NT2/D1 (cell line): ENCODE measurements around the gene WASHC4.

Experiments used
- YY1 ChIP-seq: IDR thresholded peaks from 2 replicates; pipeline ENCODE4 v1.6.1; 2011; ENCODE audit not compliant: insufficient read length, insufficient read depth
- ZNF274 ChIP-seq: IDR thresholded peaks from 2 replicates; pipeline ENCODE4 v1.6.1; 2011; ENCODE audit warnings: mild to moderate bottlenecking, low read depth, low read length

DNA sequence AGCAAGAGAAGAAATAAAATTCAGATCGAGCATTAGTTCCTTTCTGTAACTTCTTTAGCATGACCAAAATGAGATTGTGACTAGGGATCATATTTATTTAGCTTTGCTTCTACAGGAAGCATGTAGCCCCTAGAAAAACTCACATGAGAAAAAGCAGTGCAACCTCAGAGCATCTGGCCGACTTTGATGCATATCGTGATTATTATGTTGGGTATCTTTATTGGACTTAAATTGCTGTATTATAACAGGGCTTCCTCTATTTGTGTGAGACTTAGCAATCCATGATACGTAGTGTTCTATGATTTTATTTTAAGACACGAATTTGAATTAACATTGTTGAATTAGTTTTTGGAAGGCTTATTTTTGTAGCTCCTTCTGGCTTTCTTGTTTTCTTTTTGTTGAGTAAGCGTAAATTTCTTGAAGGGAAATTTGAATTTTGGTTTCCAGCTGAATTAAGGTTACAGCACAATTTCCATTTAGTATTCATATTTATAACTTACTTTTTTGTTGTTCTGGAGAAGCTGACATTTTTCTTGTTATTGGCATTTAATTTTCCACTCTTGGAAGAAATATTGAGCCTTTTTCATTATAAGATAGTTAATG, 33.9 kb downstream of the WASHC4 start:
- no peak for TF ChIP-seq ZNF274
- TF ChIP-seq YY1 = no peak
